Hepatocyte (in vitro differentiated cells): ENCODE measurements around the gene NRDC. TPM values are rescaled to one million over a fixed set of nuclear protein-coding genes. Genes with fewer than 3 reads are reported as not detected.

ENCODE experiments used
- DNase-seq: peaks from one replicate; pipeline ENCODE4 v3.0.0-alpha.2; 2016; ENCODE audit warnings: low spot score
- H2AFZ ChIP-seq: fragments of 200-600 bp; sonication (generic); 2 replicates; pipeline ENCODE4 v1.6.0; 2016; ENCODE audit warnings: antibody characterized with exemption, mild to moderate bottlenecking
- H3K27ac ChIP-seq: fragments of 200-600 bp; sonication (generic); 2 replicates; pipeline ENCODE4 v1.5.1; 2016; ENCODE audit warnings: mild to moderate bottlenecking
- H3K27me3 ChIP-seq: fragments of 200-600 bp; sonication (generic); 2 replicates; pipeline ENCODE4 v1.6.1; 2016
- H3K36me3 ChIP-seq: fragments of 200-600 bp; sonication (generic); replicated peaks from 2 replicates; pipeline ENCODE4 v1.5.1; 2016; ENCODE audit warnings: low read depth; ENCODE audit not compliant: insufficient read depth
- H3K4me1 ChIP-seq: fragments of 200-600 bp; sonication (generic); 2 replicates; pipeline ENCODE4 v1.5.1; 2016; ENCODE audit warnings: mild to moderate bottlenecking, moderate library complexity; ENCODE audit not compliant: insufficient read depth
- H3K4me2 ChIP-seq: fragments of 200-600 bp; sonication (generic); 2 replicates; pipeline ENCODE4 v1.6.0; 2016
- H3K4me3 ChIP-seq: fragments of 200-600 bp; sonication (generic); 2 replicates; pipeline ENCODE4 v1.5.1; 2016; ENCODE audit warnings: mild to moderate bottlenecking
- H3K79me2 ChIP-seq: fragments of 200-600 bp; sonication (generic); 2 replicates; pipeline ENCODE4 v1.6.0; 2017; ENCODE audit warnings: mild to moderate bottlenecking
- H3K9me2 ChIP-seq: fragments of 200-600 bp; sonication (generic); replicated peaks from 2 replicates; pipeline ENCODE4 v1.6.0; 2017; ENCODE audit warnings: mild to moderate bottlenecking; ENCODE audit not compliant: insufficient read depth
- H3K9me3 ChIP-seq: fragments of 200-600 bp; sonication (generic); 2 replicates; pipeline ENCODE4 v1.5.1; 2016; ENCODE audit warnings: low read depth, mild to moderate bottlenecking
- H4K20me1 ChIP-seq: fragments of 200-600 bp; sonication (generic); 2 replicates; pipeline ENCODE4 v1.6.0; 2016; ENCODE audit warnings: mild to moderate bottlenecking; ENCODE audit not compliant: insufficient read depth, poor library complexity, severe bottlenecking
- CTCF ChIP-seq: fragments of 200-600 bp; sonication (generic); IDR thresholded peaks from 2 replicates; pipeline ENCODE4 v1.5.1; 2016; ENCODE audit warnings: antibody characterized with exemption, mild to moderate bottlenecking; ENCODE audit not compliant: poor library complexity
- EZH2 ChIP-seq: fragments of 200-600 bp; sonication (generic); IDR thresholded peaks from 2 replicates; pipeline ENCODE4 v1.6.1; 2016; ENCODE audit warnings: antibody characterized with exemption, mild to moderate bottlenecking, borderline replicate concordance
- EZH2phosphoT487 ChIP-seq: fragments of 200-600 bp; sonication (generic); IDR thresholded peaks from one replicate; pipeline ENCODE4 v1.6.1; 2018; ENCODE audit warnings: antibody characterized with exemption, mild to moderate bottlenecking, low read depth, moderate library complexity; ENCODE audit not compliant: unreplicated experiment, severe bottlenecking
- WGBS: methylation state at CpG from one replicate; pipeline ENCODE4 v1.1.6; 2016; ENCODE audit warnings: low lambda C conversion rate; ENCODE audit errors: missing lambda C conversion rate; 5-methylcytosine and 5-hydroxymethylcytosine counted together
- polyA plus RNA-seq: library from polyadenylated mRNA; unstranded; fragments of >200 nt; fragmentation: Nextera tagmentation; extraction: Ambion mirVana; gene quantifications from 2 replicates; pipeline ENCODE4 v1.2.1, GENCODE V29; 2016
- total RNA-seq: library from RNA; depleted of rRNA; stranded (reverse); fragments of >200 nt; gene quantifications from 2 replicates; pipeline ENCODE4 v1.2.3, GENCODE V29; 2014

NRDC gene
- total and polyA plus RNA-seq, 2 experiments from 2014 or later = 82.2 to 89.4 TPM

GRCh38 chr1:51755437-51755836 is 123.1 kb downstream of the NRDC start:
- TF ChIP-seq CTCF (no peak), EZH2 (no peak), EZH2phosphoT487 (no peak)
- DNase-seq = no peak
- H3K79me2 ChIP-seq = no peaks in the 10 kb centered on the region
- no peak overlapping the region for H2AFZ ChIP-seq
- H3K9me2 ChIP-seq = no peaks in the 10 kb centered on the region
- WGBS = 98% methylated on average over 7 of the region's 7 CpGs
- no peaks in the 10 kb centered on the region for H4K20me1 ChIP-seq
- H3K9me3 ChIP-seq = no peaks in the 10 kb centered on the region
- H3K27me3 ChIP-seq = no peaks in the 10 kb centered on the region
- H3K36me3 ChIP-seq = no peaks in the 10 kb centered on the region
- H3K4me3 ChIP-seq = no peak overlapping the region
- H3K27ac ChIP-seq = no peak overlapping the region
- no peak overlapping the region for H3K4me2 ChIP-seq
- no peaks in the 10 kb centered on the region for H3K4me1 ChIP-seq

GRCh38 chr1:51754666-51755065 is 123.9 kb downstream of the NRDC start:
- H3K79me2 ChIP-seq = no peaks in the 10 kb centered on the region
- no peak overlapping the region for H3K27ac ChIP-seq
- no peaks in the 10 kb centered on the region for H3K36me3 ChIP-seq
- H3K9me3 ChIP-seq = no peaks in the 10 kb centered on the region
- no peak for DNase-seq
- H3K27me3 ChIP-seq = no peaks in the 10 kb centered on the region
- no peaks in the 10 kb centered on the region for H3K4me1 ChIP-seq
- H3K4me3 ChIP-seq = no peak overlapping the region
- WGBS = 96% methylated on average over 3 of the region's 3 CpGs
- H3K4me2 ChIP-seq = no peak overlapping the region
- no peaks in the 10 kb centered on the region for H4K20me1 ChIP-seq
- no peak overlapping the region for H2AFZ ChIP-seq
- TF ChIP-seq CTCF = no peak
- no peak for TF ChIP-seq EZH2
- no peak for TF ChIP-seq EZH2phosphoT487
- H3K9me2 ChIP-seq = no peaks in the 10 kb centered on the region

GRCh38 chr1:51753969-51754368 is 124.6 kb downstream of the NRDC start:
- H3K9me2 ChIP-seq = no peaks in the 10 kb centered on the region
- no peak overlapping the region for H3K4me3 ChIP-seq
- H2AFZ ChIP-seq = no peak overlapping the region
- no peaks in the 10 kb centered on the region for H3K79me2 ChIP-seq
- H3K36me3 ChIP-seq = no peaks in the 10 kb centered on the region
- H3K27me3 ChIP-seq = no peaks in the 10 kb centered on the region
- no peak overlapping the region for H3K27ac ChIP-seq
- no peak overlapping the region for H3K4me2 ChIP-seq
- no peak for TF ChIP-seq CTCF
- H3K4me1 ChIP-seq = no peaks in the 10 kb centered on the region
- no peaks in the 10 kb centered on the region for H4K20me1 ChIP-seq
- no peaks in the 10 kb centered on the region for H3K9me3 ChIP-seq
- DNase-seq = no peak
